GM18951 (cell line): ENCODE measurements around the gene MDFI.

Experiments used
- POLR2A ChIP-seq: IDR thresholded peaks from 4 replicates; pipeline ENCODE4 v1.6.1; 2011; ENCODE audit warnings: mild to moderate bottlenecking; ENCODE audit not compliant: insufficient read length, insufficient read depth; ENCODE audit errors: extremely low read depth
- in situ Hi-C: fragments of 300-500 bp; cut with MboI; formaldehyde crosslinking; loops from one replicate; pipeline ENCODE4 v1.12.0; 2022; ENCODE audit warnings: low sequenced_read_pairs, mixed read lengths, inconsistent platforms; ENCODE audit not compliant: unreplicated experiment

Gene MDFI

GRCh38 chr6:41680182-41680965 is 42.1 kb downstream of the MDFI start:
- in situ Hi-C loops, result no loop called here
- no peak for TF ChIP-seq POLR2A

- TF ChIP-seq POLR2A, result peak; percentile 44
- in situ Hi-C loops, result no loop called here
Observed at GRCh38 chr6:41682056-41682477, 43.8 kb downstream of the MDFI start.

GRCh38 chr6:41682497-41683272 is 44.4 kb downstream of the MDFI start:
- in situ Hi-C loops, result no loop called here
- TF ChIP-seq POLR2A, result no peak

- TF ChIP-seq POLR2A, result no peak
- in situ Hi-C loops, result no loop called here
Observed at GRCh38 chr6:41683273-41683522, 44.9 kb downstream of the MDFI start.

- peak; percentile 21 for TF ChIP-seq POLR2A
- in situ Hi-C loops, result no loop called here
Observed at GRCh38 chr6:41683523-41684310, 45.4 kb downstream of the MDFI start.

GRCh38 chr6:41684311-41685180 is 46.3 kb downstream of the MDFI start:
- in situ Hi-C loops, result no loop called here
- no peak for TF ChIP-seq POLR2A

- in situ Hi-C loops, result no loop called here
- no peak for TF ChIP-seq POLR2A
Observed at GRCh38 chr6:41685641-41686380, 47.5 kb downstream of the MDFI start.

GRCh38 chr6:41687501-41688175 is 49.4 kb downstream of the MDFI start:
- no peak for TF ChIP-seq POLR2A
- in situ Hi-C loops, result no loop called here

- in situ Hi-C loops, result no loop called here
- TF ChIP-seq POLR2A, result no peak
Observed at GRCh38 chr6:41688256-41688965, 50.1 kb downstream of the MDFI start.

GRCh38 chr6:41689171-41690008 is 51.1 kb downstream of the MDFI start:
- TF ChIP-seq POLR2A, result no peak
- in situ Hi-C loops, result no loop called here
